SH-SY5Y (cell line): ENCODE data around the gene SPATA17.

Source experiments
- GATA2 ChIP-seq: IDR thresholded peaks from 2 replicates; pipeline ENCODE4 v1.6.1; 2011; ENCODE audit warnings: mild to moderate bottlenecking, low read depth, low read length
- GATA3 ChIP-seq: IDR thresholded peaks from 2 replicates; pipeline ENCODE4 v1.6.1; 2011; ENCODE audit warnings: low read depth, mild to moderate bottlenecking, low read length, moderate library complexity

DNA sequence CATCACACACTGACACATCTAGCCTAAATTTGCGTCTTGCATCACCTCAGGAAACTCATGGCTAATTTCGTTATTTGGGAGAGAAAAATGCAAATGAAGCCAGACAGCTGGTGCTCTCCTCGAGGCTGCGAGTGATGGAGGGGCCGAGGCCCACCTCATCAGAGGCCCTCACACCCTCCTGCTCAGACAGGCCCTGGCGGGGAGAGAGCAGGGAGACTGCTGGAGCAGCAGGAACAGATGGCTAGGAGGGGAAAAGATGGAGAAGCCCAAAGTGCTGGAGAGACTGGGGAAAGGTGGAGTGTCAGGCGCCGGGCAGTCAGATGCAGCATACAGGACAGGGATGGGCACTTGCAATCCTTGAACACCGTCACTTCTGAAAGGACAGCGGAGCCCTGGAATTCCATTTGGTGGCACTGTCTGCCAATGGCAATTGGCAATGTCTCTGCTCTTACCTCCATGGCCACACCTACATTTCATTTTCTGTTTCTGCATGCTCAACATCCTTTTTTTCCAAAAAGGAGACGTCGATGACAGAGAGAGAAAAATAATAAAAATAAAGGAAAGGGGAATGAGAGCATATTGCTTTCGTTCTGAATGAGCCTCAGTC is 286.2 kb downstream of the SPATA17 start:
- TF ChIP-seq GATA3 (no peak), GATA2 (no peak)
